Cardiac septum (tissue), 1 donor: ENCODE data around the gene LTB4R2. TPM values are rescaled to one million over a fixed set of nuclear protein-coding genes. Genes with fewer than 3 reads are reported as not detected.

Experiments used
- DNase-seq: peaks from one replicate; pipeline ENCODE4 v3.0.0-alpha.2; 2020; ENCODE audit warnings: low spot score
- intact Hi-C: fragments of 100-400 bp; cut with DNase I; formaldehyde crosslinking; loops from one replicate; pipeline ENCODE4 v1.14.0; 2022
- total RNA-seq: library from RNA; stranded (reverse); fragmentation: NEBNext Ultra II Directional; extraction: Animal tissue kit (Norgen Biotek cat#: 25700); gene quantifications from one replicate; pipeline ENCODE4 v1.2.1, GENCODE V29; 2021
- donor health status: DM: no; HTN: no; CAD: no.

LTB4R2 gene
- total RNA-seq, 1 donor from 2014 or later: 2.2 TPM

GRCh38 chr14:24273422-24273998 lies 36.4 kb upstream of the LTB4R2 start:
- intact Hi-C loops: no loop called here
- DNase-seq: no peak

- intact Hi-C loops: no loop called here
- DNase-seq: no peak
These were observed 35.8 kb upstream of the LTB4R2 start for GRCh38 chr14:24274101-24274543.

GRCh38 chr14:24277071-24277470 lies 32.9 kb upstream of the LTB4R2 start:
- intact Hi-C loops: no loop called here
- no peak for DNase-seq

- no peak for DNase-seq
- intact Hi-C loops: no loop called here
These were observed 32.2 kb upstream of the LTB4R2 start for GRCh38 chr14:24277606-24278321.

- intact Hi-C loops: no loop called here
These were observed 31.5 kb upstream of the LTB4R2 start for GRCh38 chr14:24278424-24278823.

GRCh38 chr14:24279301-24280186 lies 30.4 kb upstream of the LTB4R2 start:
- no peak for DNase-seq
- intact Hi-C loops: no loop called here

More at GRCh38 chr14:24278424-24278823, 31.5 kb upstream of the LTB4R2 start:
- no peak for DNase-seq

- no peak for DNase-seq
- intact Hi-C loops: no loop called here
These were observed 29.0 kb upstream of the LTB4R2 start for GRCh38 chr14:24280797-24281460.

GRCh38 chr14:24281636-24282035 lies 28.3 kb upstream of the LTB4R2 start:
- intact Hi-C loops: no loop called here
- no peak for DNase-seq

GRCh38 chr14:24282736-24283135 lies 27.2 kb upstream of the LTB4R2 start:
- no peak for DNase-seq
- intact Hi-C loops: no loop called here

GRCh38 chr14:24283796-24284460 lies 26.0 kb upstream of the LTB4R2 start:
- intact Hi-C loops: no loop called here
- DNase-seq: no peak

GRCh38 chr14:24284501-24285035 lies 25.4 kb upstream of the LTB4R2 start:
- intact Hi-C loops: no loop called here
- no peak for DNase-seq

- no peak for DNase-seq
- intact Hi-C loops: no loop called here
These were observed 24.6 kb upstream of the LTB4R2 start for GRCh38 chr14:24285351-24285750.

GRCh38 chr14:24286996-24287395 lies 22.9 kb upstream of the LTB4R2 start:
- DNase-seq: no peak
- intact Hi-C loops: no loop called here

GRCh38 chr14:24289649-24290280 lies 20.2 kb upstream of the LTB4R2 start:
- intact Hi-C loops: no loop called here
- DNase-seq: no peak

GRCh38 chr14:24290746-24291145 lies 19.2 kb upstream of the LTB4R2 start:
- intact Hi-C loops: no loop called here

GRCh38 chr14:24291446-24292117 lies 18.4 kb upstream of the LTB4R2 start:
- no peak for DNase-seq
- intact Hi-C loops: no loop called here

More at GRCh38 chr14:24290746-24291145, 19.2 kb upstream of the LTB4R2 start:
- no peak for DNase-seq

GRCh38 chr14:24292118-24292807 lies 17.7 kb upstream of the LTB4R2 start:
- DNase-seq: no peak
- intact Hi-C loops: no loop called here

- intact Hi-C loops: no loop called here
- DNase-seq: no peak
These were observed 16.4 kb upstream of the LTB4R2 start for GRCh38 chr14:24293525-24293924.
